ENCODE data around the gene POLR2J2.
"Not testable (repeated sequence)": the region's sequence is repeated elsewhere in the genome, so short reads cannot be mapped to it uniquely, and the experiment has no call there.

Gene POLR2J2

DNA sequence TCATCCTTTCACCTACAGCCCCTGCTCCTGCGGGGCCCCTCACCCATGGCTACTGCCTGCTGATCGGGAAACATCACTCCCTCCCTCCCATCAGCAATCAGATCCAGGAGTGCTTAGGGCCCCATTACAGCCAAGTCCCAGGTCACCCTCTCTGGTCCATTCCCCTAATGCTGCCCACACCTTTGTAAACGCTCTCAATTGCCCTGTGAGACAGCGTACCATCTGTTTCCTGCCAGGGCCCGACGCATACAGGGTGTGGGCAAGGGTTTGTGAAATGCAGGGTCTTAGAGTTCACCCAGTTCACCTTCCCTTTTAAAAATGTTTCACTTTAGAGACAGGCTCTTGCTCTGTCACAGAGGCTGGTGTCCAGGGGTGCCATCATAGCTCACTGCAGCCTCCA is 37.2 kb downstream of the POLR2J2 start:
- not testable (repeated sequence) for H3K27me3 Mint-ChIP-seq (ENCODE audit: low read depth); H3K9me3 Mint-ChIP-seq; H3K36me3 Mint-ChIP-seq (ENCODE audit: low read depth); H3K27ac Mint-ChIP-seq; H3K4me3 Mint-ChIP-seq; H3K4me1 Mint-ChIP-seq (ENCODE audit: low read depth)

DNA sequence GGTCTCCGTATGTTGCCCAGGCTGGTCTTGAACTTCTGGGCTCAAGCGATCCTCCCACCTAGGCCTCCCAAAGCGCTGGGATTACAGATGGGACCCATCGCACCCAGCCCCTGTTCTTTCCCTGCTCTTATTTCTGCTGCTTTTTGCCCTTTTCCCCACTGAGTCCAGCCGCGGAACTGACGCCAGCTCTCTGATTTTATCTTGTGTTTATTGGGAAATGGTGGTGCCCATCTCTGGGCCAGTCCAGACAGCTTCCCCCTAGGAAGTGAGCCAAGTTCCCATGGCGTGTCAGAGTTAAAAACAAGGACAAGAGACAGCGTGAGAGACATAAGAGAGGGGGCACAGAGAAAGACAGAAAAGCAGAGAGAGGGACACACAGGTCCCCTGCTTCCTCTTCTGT is 40.8 kb downstream of the POLR2J2 start:
- H3K4me1 Mint-ChIP-seq (ENCODE audit: low read depth); H3K9me3 Mint-ChIP-seq; H3K36me3 Mint-ChIP-seq (ENCODE audit: low read depth); H3K27ac Mint-ChIP-seq; H3K27me3 Mint-ChIP-seq (ENCODE audit: low read depth); H3K4me3 Mint-ChIP-seq: not testable (repeated sequence)

DNA sequence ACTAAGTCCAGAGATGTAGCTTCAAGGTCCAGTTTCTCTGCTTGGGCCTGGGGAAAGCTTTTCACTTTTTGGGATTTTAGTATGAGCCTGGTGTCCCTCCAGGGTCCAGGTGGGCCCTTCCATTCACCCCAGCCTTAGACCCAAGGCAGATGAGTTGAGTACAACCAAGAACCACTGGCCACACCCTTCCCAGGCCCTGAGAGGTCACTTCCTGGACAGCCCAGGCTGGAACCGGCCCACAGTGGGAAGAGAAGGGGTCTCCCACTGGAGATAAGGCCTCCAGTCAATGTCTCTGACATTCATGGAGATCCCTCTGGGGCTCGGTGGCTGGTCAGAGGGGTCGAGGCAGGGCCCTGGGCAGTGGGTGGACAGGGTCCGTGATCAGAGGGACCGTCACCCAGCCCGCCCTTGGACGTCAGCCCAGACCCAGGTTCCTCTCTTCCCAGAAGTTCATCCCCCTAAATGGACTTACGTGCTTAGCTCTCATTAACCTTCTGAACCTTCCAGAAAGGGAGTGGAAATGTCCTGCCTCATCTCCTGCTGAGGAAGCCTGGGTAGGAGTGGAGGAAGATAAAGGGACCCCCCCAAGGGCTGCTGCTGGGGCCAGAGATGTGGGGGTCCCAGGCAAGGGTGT is 44.1 kb downstream of the POLR2J2 start:
- H3K4me3 Mint-ChIP-seq; H3K36me3 Mint-ChIP-seq (ENCODE audit: low read depth); H3K9me3 Mint-ChIP-seq; H3K4me1 Mint-ChIP-seq (ENCODE audit: low read depth); H3K27ac Mint-ChIP-seq; H3K27me3 Mint-ChIP-seq (ENCODE audit: low read depth): not testable (repeated sequence)

DNA sequence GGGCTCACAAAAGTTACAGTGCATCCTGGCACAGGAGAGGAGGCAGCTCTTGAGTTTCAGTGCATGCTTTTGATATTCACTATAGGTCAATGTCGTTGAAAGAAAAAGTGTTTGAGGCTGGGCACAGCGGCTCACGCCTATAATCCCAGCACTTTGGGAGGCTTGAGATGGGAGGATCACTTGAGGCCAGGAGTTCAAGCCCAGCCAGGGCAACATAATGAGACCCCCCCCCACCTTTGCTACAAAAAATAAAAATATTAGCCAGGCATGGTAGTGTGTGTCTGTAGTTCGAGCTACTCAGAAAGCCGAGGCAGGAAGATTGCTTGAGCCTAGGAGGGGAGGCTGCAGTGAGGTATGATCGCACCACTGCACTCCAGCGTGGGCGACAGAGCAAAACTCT is 53.3 kb downstream of the POLR2J2 start:
- not testable (repeated sequence) for H3K9me3 Mint-ChIP-seq; H3K4me3 Mint-ChIP-seq; H3K27ac Mint-ChIP-seq; H3K27me3 Mint-ChIP-seq (ENCODE audit: low read depth); H3K4me1 Mint-ChIP-seq (ENCODE audit: low read depth); H3K36me3 Mint-ChIP-seq (ENCODE audit: low read depth)

DNA sequence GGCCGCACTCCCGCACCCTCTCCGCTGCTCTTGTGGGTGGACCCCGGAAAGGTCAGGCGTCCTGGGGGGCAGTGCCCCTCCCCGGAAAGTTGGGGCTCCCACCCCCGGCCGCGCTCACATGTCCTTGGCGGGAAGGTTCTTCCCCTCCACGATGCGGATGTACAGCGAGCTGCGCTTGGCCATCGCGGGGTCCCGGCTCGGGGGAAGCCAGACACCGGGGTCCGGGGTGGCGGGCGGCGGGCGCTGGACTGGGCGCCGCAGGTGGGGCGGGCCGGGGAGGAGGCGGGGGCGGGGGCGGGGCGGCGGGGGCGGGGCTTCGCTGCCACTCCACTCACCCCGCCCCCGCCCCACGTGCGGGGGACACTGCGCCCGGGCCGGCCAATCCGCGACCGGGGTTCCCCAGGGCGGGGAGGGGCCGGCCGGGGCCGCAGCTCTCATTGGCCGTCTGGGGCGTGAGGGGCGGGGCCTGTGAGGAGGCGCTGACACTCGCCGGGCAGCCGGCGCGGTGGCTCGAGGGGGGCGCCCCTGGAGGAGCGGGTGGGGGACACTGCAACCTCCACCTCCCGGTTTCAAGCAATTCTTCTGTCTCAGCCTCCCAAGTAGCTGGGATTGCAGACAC is 54.8 kb downstream of the POLR2J2 start, which contains the start of gene RASA4:
Gene RASA4, minus strand, starts transcription at position 250 of the 619 bp plus-strand sequence. Its CDS starts 67 bp downstream, at position 183.
- H3K27me3 Mint-ChIP-seq (ENCODE audit: low read depth); H3K4me1 Mint-ChIP-seq (ENCODE audit: low read depth); H3K27ac Mint-ChIP-seq; H3K36me3 Mint-ChIP-seq (ENCODE audit: low read depth); H3K9me3 Mint-ChIP-seq: not testable (repeated sequence)
- H3K4me3 Mint-ChIP-seq: peak within 1 kb of the TSS; percentile 26
